Rectal smooth muscle tissue (tissue), 1 donor: ENCODE results near the gene SPATA31E1.
"Not testable (repeated sequence)": the region's sequence is repeated elsewhere in the genome, so short reads cannot be mapped to it uniquely, and the experiment has no call there.

Experiments used
- H3K27ac ChIP-seq: one replicate; pipeline ENCODE4 v1.7.0; 2013; ENCODE audit warnings: low read depth, low read length, inconsistent platforms
- H3K27me3 ChIP-seq: one replicate; pipeline ENCODE4 v1.7.0; 2013; ENCODE audit warnings: low read length; ENCODE audit not compliant: control insufficient read depth, insufficient read depth
- H3K36me3 ChIP-seq: one replicate; pipeline ENCODE4 v1.7.0; 2013; ENCODE audit warnings: low read length; ENCODE audit not compliant: control insufficient read depth, insufficient read depth
- H3K4me1 ChIP-seq: one replicate; pipeline ENCODE4 v1.7.0; 2013; ENCODE audit warnings: low read length; ENCODE audit not compliant: control insufficient read depth, insufficient read depth
- H3K4me3 ChIP-seq: one replicate; pipeline ENCODE4 v1.7.0; 2013; ENCODE audit warnings: low read length
- H3K9ac ChIP-seq: one replicate; pipeline ENCODE4 v1.7.0; 2013; ENCODE audit warnings: low read length

Gene SPATA31E1

GRCh38 chr9:87923012-87923411 is 40.3 kb downstream of the SPATA31E1 start:
- H3K27me3 ChIP-seq, H3K4me1 ChIP-seq, H3K9ac ChIP-seq, H3K36me3 ChIP-seq, H3K4me3 ChIP-seq, H3K27ac ChIP-seq: not testable (repeated sequence)

- not testable (repeated sequence) for H3K36me3 ChIP-seq, H3K4me1 ChIP-seq, H3K9ac ChIP-seq, H3K4me3 ChIP-seq, H3K27ac ChIP-seq, H3K27me3 ChIP-seq
Observed at GRCh38 chr9:87924851-87925250, 42.2 kb downstream of the SPATA31E1 start.

GRCh38 chr9:87929152-87929551 is 46.5 kb downstream of the SPATA31E1 start:
- H3K4me1 ChIP-seq, H3K27ac ChIP-seq, H3K27me3 ChIP-seq, H3K4me3 ChIP-seq, H3K9ac ChIP-seq, H3K36me3 ChIP-seq: not testable (repeated sequence)

- not testable (repeated sequence) for H3K9ac ChIP-seq, H3K27ac ChIP-seq, H3K27me3 ChIP-seq, H3K4me1 ChIP-seq, H3K4me3 ChIP-seq, H3K36me3 ChIP-seq
Observed at GRCh38 chr9:87934444-87934843, 51.8 kb downstream of the SPATA31E1 start.

- not testable (repeated sequence) for H3K27ac ChIP-seq, H3K4me1 ChIP-seq, H3K36me3 ChIP-seq, H3K9ac ChIP-seq, H3K4me3 ChIP-seq, H3K27me3 ChIP-seq
Observed at GRCh38 chr9:87937352-87937751, 54.7 kb downstream of the SPATA31E1 start.

- H3K27me3 ChIP-seq, H3K36me3 ChIP-seq, H3K27ac ChIP-seq, H3K9ac ChIP-seq, H3K4me3 ChIP-seq, H3K4me1 ChIP-seq: not testable (repeated sequence)
Observed at GRCh38 chr9:87937918-87938317, 55.2 kb downstream of the SPATA31E1 start.

GRCh38 chr9:87938336-87938735 is 55.7 kb downstream of the SPATA31E1 start:
- not testable (repeated sequence) for H3K4me1 ChIP-seq, H3K9ac ChIP-seq, H3K36me3 ChIP-seq, H3K27ac ChIP-seq, H3K27me3 ChIP-seq, H3K4me3 ChIP-seq
